H1 (cell line): ENCODE measurements around the gene XRN2. TPM values are rescaled to one million over a fixed set of nuclear protein-coding genes. Genes with fewer than 3 reads are reported as not detected.

Source experiments
- CTCF ChIA-PET: fragments of 300-600 bp; sonication (Branson Sonifier 250); formaldehyde crosslinking; loops from one replicate; lab custom pipeline; 2021; ENCODE audit not compliant: partially characterized antibody; lab: Charles Lee
- POLR2A ChIA-PET: fragments of 300-600 bp; sonication (Branson Sonifier 250); formaldehyde crosslinking; loops from one replicate; lab custom pipeline; 2021; ENCODE audit warnings: inconsistent platforms; ENCODE audit not compliant: partially characterized antibody; lab: Charles Lee
- DNase-seq, 2 experiments: peaks; one replicate each; pipeline versions ENCODE4 v3.0.0 to v3.0.0-alpha.2; 2010 to 2022; ENCODE audit warnings: low spot score in 2 of 2, low read depth in 1 of 2, mixed read lengths in 1 of 2
- FAIRE-seq: peaks from 2 replicates; lab custom pipeline; 2011; peaks lifted over from hg19 to GRCh38; lab: Jason Lieb, UNC
- H2AFZ ChIP-seq: 2 replicates; pipeline ENCODE4 v1.8.1; 2012; ENCODE audit warnings: low read length, inconsistent platforms
- H2AK5ac ChIP-seq: 2 replicates; pipeline ENCODE4 v1.6.1; 2013; ENCODE audit warnings: low read depth, low read length
- H2BK120ac ChIP-seq: replicated peaks from 2 replicates; pipeline ENCODE3; 2013; ENCODE audit warnings: low read depth, low read length, inconsistent platforms
- H2BK12ac ChIP-seq: 2 replicates; pipeline ENCODE4 v1.6.1; 2013; ENCODE audit warnings: low read depth, low read length
- H2BK15ac ChIP-seq: 2 replicates; pipeline ENCODE4 v1.6.1; 2013; ENCODE audit warnings: low read length
- H2BK20ac ChIP-seq: 2 replicates; pipeline ENCODE4 v1.6.1; 2013; ENCODE audit warnings: low read length
- H2BK5ac ChIP-seq: 2 replicates; pipeline ENCODE4 v1.6.1; 2013; ENCODE audit warnings: low read depth, low read length
- H3K14ac ChIP-seq: 2 replicates; pipeline ENCODE4 v1.6.1; 2013; ENCODE audit warnings: inconsistent platforms; ENCODE audit not compliant: insufficient read length
- H3K18ac ChIP-seq: 2 replicates; pipeline ENCODE4 v1.6.1; 2013; ENCODE audit warnings: low read length; ENCODE audit errors: extremely low read depth
- H3K23ac ChIP-seq: 2 replicates; pipeline ENCODE4 v1.6.1; 2013; ENCODE audit warnings: inconsistent platforms; ENCODE audit not compliant: insufficient read length
- H3K23me2 ChIP-seq: 2 replicates; pipeline ENCODE4 v1.6.1; 2013; ENCODE audit warnings: low read depth, low read length
- H3K27ac ChIP-seq: 2 replicates; pipeline ENCODE4 v1.6.1; 2011; ENCODE audit warnings: low read depth, low read length, inconsistent platforms
- H3K27me3 ChIP-seq, 4 experiments: replicated peaks in 1 of 4; 1 replicate in 1 of 4; 2 replicates in 3 of 4; pipeline versions ENCODE4 v1.6.1 to v1.8.1; 2011 to 2013; ENCODE audit warnings: low read length in 3 of 4, mild to moderate bottlenecking in 3 of 4, inconsistent platforms in 2 of 4, mixed read lengths in 2 of 4, moderate library complexity in 1 of 4; ENCODE audit not compliant: control insufficient read depth in 3 of 4, insufficient read depth in 3 of 4; ENCODE audit errors: extremely low read depth in 1 of 4
- H3K36me3 ChIP-seq, 4 experiments: 2 replicates each; pipeline versions ENCODE4 v1.6.1 to v1.8.1; 2011 to 2013; ENCODE audit warnings: mild to moderate bottlenecking in 4 of 4, low read length in 3 of 4, moderate library complexity in 2 of 4, control low read depth in 1 of 4, inconsistent platforms in 1 of 4; ENCODE audit not compliant: insufficient read depth in 4 of 4, control insufficient read depth in 2 of 4
- H3K4ac ChIP-seq: replicated peaks from 2 replicates; pipeline ENCODE3; 2013; ENCODE audit warnings: low read length, low read depth, mixed read lengths, inconsistent platforms; ENCODE audit not compliant: insufficient read length
- H3K4me1 ChIP-seq, 4 experiments: replicated peaks in 1 of 4; 1 replicate in 1 of 4; 2 replicates in 3 of 4; pipeline versions ENCODE4 v1.6.1 to v1.8.1; 2011 to 2013; ENCODE audit warnings: low read length in 3 of 4, inconsistent platforms in 2 of 4, mixed read lengths in 1 of 4; ENCODE audit not compliant: insufficient read depth in 4 of 4, control insufficient read depth in 3 of 4
- H3K4me2 ChIP-seq, 2 experiments: 2 replicates each; pipeline versions ENCODE4 v1.6.1 to v1.8.1; 2011 to 2013; ENCODE audit warnings: low read depth in 2 of 2, low read length in 2 of 2, control low read depth in 1 of 2, inconsistent platforms in 1 of 2, mild to moderate bottlenecking in 1 of 2; ENCODE audit not compliant: insufficient read depth in 1 of 2
- H3K4me3 ChIP-seq, 4 experiments: fragments of 200-600, 300-600 bp in 1 of 4; sonication (generic), shearing (Covaris generic), sonication (Bioruptor Twin) in 1 of 4; 2 replicates each; pipeline versions ENCODE4 v1.5.1 to v1.8.1; 2011 to 2016; ENCODE audit warnings: low read length in 4 of 4, low read depth in 3 of 4, control low read depth in 2 of 4, inconsistent platforms in 2 of 4, mild to moderate bottlenecking in 2 of 4, mixed read lengths in 1 of 4, moderate library complexity in 1 of 4; ENCODE audit not compliant: insufficient read depth in 2 of 4; ENCODE audit errors: extremely low read depth in 1 of 4
- H3K56ac ChIP-seq: replicated peaks from 2 replicates; pipeline ENCODE3; 2013; ENCODE audit warnings: low read depth, mild to moderate bottlenecking, mixed read lengths, low read length, inconsistent platforms; ENCODE audit not compliant: insufficient read length
- H3K79me1 ChIP-seq: 2 replicates; pipeline ENCODE4 v1.6.1; 2013; ENCODE audit warnings: low read depth, low read length, control low read depth
- H3K79me2 ChIP-seq, 2 experiments: 2 replicates each; pipeline versions ENCODE4 v1.6.1 to v1.8.1; 2012 to 2013; ENCODE audit warnings: low read length in 2 of 2, mild to moderate bottlenecking in 2 of 2, inconsistent platforms in 1 of 2; ENCODE audit not compliant: insufficient read depth in 2 of 2, control insufficient read depth in 1 of 2
- H3K9ac ChIP-seq, 4 experiments: replicated peaks in 1 of 4; 1 replicate in 1 of 4; 2 replicates in 3 of 4; pipeline versions ENCODE4 v1.6.1 to v1.8.1; 2011 to 2013; ENCODE audit warnings: low read depth in 3 of 4, low read length in 3 of 4, control low read depth in 2 of 4, mild to moderate bottlenecking in 2 of 4, moderate library complexity in 2 of 4, inconsistent platforms in 1 of 4; ENCODE audit errors: extremely low read depth in 1 of 4
- H3K9me3 ChIP-seq, 2 experiments: 2 replicates each; pipeline versions ENCODE4 v1.6.1 to v1.8.1; 2012 to 2013; ENCODE audit warnings: mild to moderate bottlenecking in 2 of 2, moderate library complexity in 2 of 2, control low read depth in 1 of 2, inconsistent platforms in 1 of 2, low read depth in 1 of 2, low read length in 1 of 2, mixed read lengths in 1 of 2; ENCODE audit not compliant: insufficient read depth in 2 of 2
- H4K20me1 ChIP-seq, 2 experiments: replicated peaks in 1 of 2; 2 replicates each; pipeline versions ENCODE3 to v1.8.1; 2011 to 2013; ENCODE audit warnings: inconsistent platforms in 2 of 2, low read length in 2 of 2, mild to moderate bottlenecking in 1 of 2; ENCODE audit not compliant: insufficient read depth in 2 of 2, control insufficient read depth in 1 of 2
- H4K5ac ChIP-seq: 2 replicates; pipeline ENCODE4 v1.6.1; 2013; ENCODE audit warnings: low read length, low read depth, mixed read lengths, inconsistent platforms; ENCODE audit not compliant: insufficient read length
- H4K8ac ChIP-seq: 2 replicates; pipeline ENCODE4 v1.8.0; 2013; ENCODE audit warnings: mild to moderate bottlenecking, moderate library complexity, low read length, inconsistent platforms; ENCODE audit not compliant: insufficient read depth; ENCODE audit errors: extremely low read depth
- H4K91ac ChIP-seq: replicated peaks from 2 replicates; pipeline ENCODE3; 2013; ENCODE audit warnings: low read length, mixed read lengths, inconsistent platforms; ENCODE audit not compliant: insufficient read length
- POLR2A ChIP-seq, 2 experiments: IDR thresholded peaks; 1 replicate in 1 of 2; 2 replicates in 1 of 2; pipeline ENCODE4 v1.6.1; 2011; ENCODE audit warnings: low read depth in 2 of 2, low read length in 2 of 2, mild to moderate bottlenecking in 2 of 2; ENCODE audit errors: control extremely low read depth in 1 of 2
- WGBS, 2 experiments: shearing (Covaris generic) in 1 of 2; methylation state at CpG; one replicate each; pipeline versions ENCODE4 v1.1.6 to v1.1.7; 2013 to 2015; ENCODE audit warnings: low lambda C conversion rate in 2 of 2, mixed read lengths in 2 of 2, inconsistent platforms in 1 of 2, low coverage in 1 of 2, missing lambda C conversion rate in 1 of 2; ENCODE audit not compliant: insufficient replicate concordance in 2 of 2, insufficient coverage in 1 of 2, insufficient read length in 1 of 2; ENCODE audit errors: extremely low coverage in 1 of 2, missing lambda C conversion rate in 1 of 2; 5-methylcytosine and 5-hydroxymethylcytosine counted together
- polyA plus RNA-seq, 7 experiments: library from polyadenylated mRNA; depleted of rRNA in 3 of 7; stranded (reverse) in 5 of 7; unstranded in 2 of 7; fragments of >200 nt in 5 of 7; fragments of 200-250 nt in 2 of 7; gene quantifications; 1 replicate in 5 of 7; 2 replicates in 1 of 7; 4 replicates in 1 of 7; pipeline versions ENCODE4 v1.2.1 to v1.2.3, GENCODE V29; 2011 to 2013; ENCODE audit warnings: missing spikeins in 2 of 7, mixed read lengths in 2 of 7
- total RNA-seq: library from RNA; stranded (reverse); fragmentation: NEBNext Ultra II Directional; extraction: Animal tissue kit (Norgen Biotek cat#: 25700); gene quantifications from 2 replicates; pipeline ENCODE4 v1.2.1, GENCODE V29; 2021

The XRN2 gene
- total and polyA plus RNA-seq, 2 of the 8 experiments (the other 6 are each of a cell fraction or from before 2014, with no cell fraction given), result 60.3 to 139 TPM

DNA sequence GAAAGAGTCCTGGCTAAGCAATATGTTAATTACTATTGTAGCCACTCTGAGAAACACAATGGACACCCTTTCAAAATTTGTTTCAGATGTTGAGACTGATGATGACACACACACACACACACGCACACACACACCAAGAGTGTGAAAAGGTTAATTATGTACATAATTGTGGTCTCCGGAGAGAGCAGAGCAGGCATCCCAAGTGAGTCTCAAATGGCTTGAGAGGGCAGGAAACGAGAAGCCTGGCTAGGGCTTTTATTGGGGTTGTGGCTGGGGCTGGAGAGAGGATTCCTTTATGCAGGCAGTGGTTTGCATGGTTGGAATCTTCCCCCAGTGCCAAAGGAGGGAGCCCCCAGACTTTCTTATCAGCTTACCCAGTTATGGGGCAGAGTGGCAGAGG is 132.4 kb downstream of the XRN2 start:
- H3K27ac ChIP-seq, result no peak overlapping the region
- no peak overlapping the region for H3K9ac ChIP-seq
- H3K4me2 ChIP-seq, result no peak overlapping the region
- no peak for TF ChIP-seq POLR2A (IDR thresholded peaks at IDR 0.05; ENCODE audit: control extremely low read depth in 1 of 2, low read depth in 2 of 2, low read length in 2 of 2)

More for the DNA sequence above, 132.4 kb downstream of the XRN2 start:
- Histone ChIP-seq H2BK20ac (no peak overlapping the region), H3K23ac (no peak overlapping the region), H4K91ac (no peak overlapping the region), H3K4me1 (peaks cover 0 to 4% (median 0%) of the 10 kb centered on the region in 4 experiments; a peak in 2 of 7 replicates), H4K5ac (no peak overlapping the region), H3K23me2 (no peaks in the 10 kb centered on the region), H2BK120ac (no peak overlapping the region), H3K18ac (no peak overlapping the region), H2BK15ac (no peak overlapping the region), H3K4ac (no peak overlapping the region), H2BK5ac (no peak overlapping the region), H3K56ac (no peak overlapping the region), H3K79me2 (no peaks in the 10 kb centered on the region), H2BK12ac (no peak overlapping the region), H3K14ac (no peak overlapping the region), H3K36me3 (no peaks in the 10 kb centered on the region), H3K27me3 (no peaks in the 10 kb centered on the region), H3K4me3 (no peak overlapping the region), H4K20me1 (no peaks in the 10 kb centered on the region), H2AFZ (no peak overlapping the region), H3K9me3 (no peaks in the 10 kb centered on the region), H3K79me1 (no peaks in the 10 kb centered on the region), H2AK5ac (no peak overlapping the region), H4K8ac (no peak overlapping the region)
- 80% methylated on average over 3 of the region's 3 CpGs; no CpG with 5 or more reads in 1 of the 2 experiments for whole genome bisulfite sequencing, 2 experiments
- DNase-seq (no peak), FAIRE-seq (no peak)
- CTCF ChIA-PET, result no interaction called here
- POLR2A ChIA-PET, result no interaction called here
